ENCODE data around the gene STPG3. TPM values are rescaled to one million over a fixed set of nuclear protein-coding genes. Genes with fewer than 3 reads are reported as not detected.

Gene STPG3
- total RNA-seq, 1 experiment from 2014 or later, result not detected

- intact Hi-C loops (cut with micrococcal nuclease; ENCODE audit: unreplicated experiment), result no loop called here
- TF ChIP-seq, protein P1, sequence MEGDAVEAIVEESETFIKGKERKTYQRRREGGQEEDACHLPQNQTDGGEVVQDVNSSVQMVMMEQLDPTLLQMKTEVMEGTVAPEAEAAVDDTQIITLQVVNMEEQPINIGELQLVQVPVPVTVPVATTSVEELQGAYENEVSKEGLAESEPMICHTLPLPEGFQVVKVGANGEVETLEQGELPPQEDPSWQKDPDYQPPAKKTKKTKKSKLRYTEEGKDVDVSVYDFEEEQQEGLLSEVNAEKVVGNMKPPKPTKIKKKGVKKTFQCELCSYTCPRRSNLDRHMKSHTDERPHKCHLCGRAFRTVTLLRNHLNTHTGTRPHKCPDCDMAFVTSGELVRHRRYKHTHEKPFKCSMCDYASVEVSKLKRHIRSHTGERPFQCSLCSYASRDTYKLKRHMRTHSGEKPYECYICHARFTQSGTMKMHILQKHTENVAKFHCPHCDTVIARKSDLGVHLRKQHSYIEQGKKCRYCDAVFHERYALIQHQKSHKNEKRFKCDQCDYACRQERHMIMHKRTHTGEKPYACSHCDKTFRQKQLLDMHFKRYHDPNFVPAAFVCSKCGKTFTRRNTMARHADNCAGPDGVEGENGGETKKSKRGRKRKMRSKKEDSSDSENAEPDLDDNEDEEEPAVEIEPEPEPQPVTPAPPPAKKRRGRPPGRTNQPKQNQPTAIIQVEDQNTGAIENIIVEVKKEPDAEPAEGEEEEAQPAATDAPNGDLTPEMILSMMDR (IDR thresholded peaks at IDR 0.05; ENCODE audit: unreplicated experiment), result no peak
- H3K9me3 Mint-ChIP-seq (ENCODE audit: low read depth, unreplicated experiment), result no peaks in the 10 kb centered on the region
- peak overlapping the region; percentile 92 for H3K4me3 Mint-ChIP-seq (ENCODE audit: low read depth, unreplicated experiment)
- no peak for DNase-seq
- CTCF ChIA-PET, result no interaction called here
- no peaks in the 10 kb centered on the region for H3K27me3 Mint-ChIP-seq (ENCODE audit: unreplicated experiment)
- peaks cover 17% of the 10 kb centered on the region for H3K4me1 Mint-ChIP-seq (ENCODE audit: low read depth, unreplicated experiment)
- H3K36me3 Mint-ChIP-seq (ENCODE audit: insufficient read depth, unreplicated experiment), result peaks cover 45% of the 10 kb centered on the region
- no TSS peak for BruUV-seq (replicated peaks)
- peak overlapping the region; percentile 84 for H3K27ac Mint-ChIP-seq (ENCODE audit: unreplicated experiment)
Observed at GRCh38 chr9:137206602-137207001, 44.5 kb upstream of the STPG3 start.

DNA sequence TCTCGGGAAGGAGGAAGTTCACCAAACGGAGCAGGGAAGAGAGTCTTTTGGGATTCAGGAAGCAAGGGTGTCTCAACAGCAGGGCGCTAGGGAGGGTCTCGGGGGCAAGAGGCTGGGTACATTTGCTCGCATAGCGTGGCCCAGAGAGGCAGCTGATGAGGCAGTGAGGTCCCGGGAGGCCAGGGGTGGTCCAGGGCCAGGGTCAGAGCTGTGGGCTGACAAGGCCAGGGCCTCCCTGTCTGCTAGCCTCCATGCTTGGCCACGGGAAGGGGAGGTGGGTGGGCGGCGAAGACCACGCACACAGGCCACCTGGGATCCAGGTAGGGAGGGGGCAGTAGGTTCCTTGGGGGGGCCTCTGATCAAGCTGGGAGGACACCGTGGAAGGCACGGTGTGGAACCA, 39.6 kb upstream of the STPG3 start:
- CTCF ChIA-PET, result no interaction called here
- H3K4me3 Mint-ChIP-seq (ENCODE audit: low read depth, unreplicated experiment), result no peak overlapping the region
- no peaks in the 10 kb centered on the region for H3K27me3 Mint-ChIP-seq (ENCODE audit: unreplicated experiment)
- intact Hi-C loops (cut with micrococcal nuclease; ENCODE audit: unreplicated experiment), result no loop called here
- no peak for DNase-seq
- BruUV-seq (replicated peaks), result no TSS peak
- no peaks in the 10 kb centered on the region for H3K9me3 Mint-ChIP-seq (ENCODE audit: low read depth, unreplicated experiment)
- TF ChIP-seq, protein P1 (IDR thresholded peaks at IDR 0.05; ENCODE audit: unreplicated experiment), result no peak
- H3K36me3 Mint-ChIP-seq (ENCODE audit: insufficient read depth, unreplicated experiment), result peaks cover 30% of the 10 kb centered on the region
- H3K4me1 Mint-ChIP-seq (ENCODE audit: low read depth, unreplicated experiment), result peaks cover 12% of the 10 kb centered on the region
- H3K27ac Mint-ChIP-seq (ENCODE audit: unreplicated experiment), result no peak overlapping the region

DNA sequence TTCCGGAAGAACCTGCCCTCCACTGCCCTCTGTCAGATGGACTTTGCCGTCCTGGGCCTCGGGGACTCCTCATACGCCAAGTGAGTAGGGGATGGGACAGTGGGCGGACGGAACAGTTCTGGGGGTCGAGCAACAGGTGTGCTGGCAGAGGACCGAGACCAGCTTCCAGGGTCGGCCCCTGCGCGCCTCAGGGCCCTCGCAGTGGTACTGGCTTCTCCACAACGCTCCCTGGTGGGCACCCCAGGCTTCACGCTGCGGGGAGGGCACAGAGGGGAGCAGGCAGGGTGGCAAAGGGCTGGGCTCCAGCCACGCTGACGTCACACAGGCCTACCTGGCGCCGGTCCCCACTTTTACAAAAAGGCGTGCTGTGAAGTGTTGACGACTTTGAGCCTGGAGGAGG, 38.6 kb upstream of the STPG3 start:
- peaks cover 29% of the 10 kb centered on the region for H3K36me3 Mint-ChIP-seq (ENCODE audit: insufficient read depth, unreplicated experiment)
- no peak for DNase-seq
- H3K9me3 Mint-ChIP-seq (ENCODE audit: low read depth, unreplicated experiment), result no peaks in the 10 kb centered on the region
- CTCF ChIA-PET, result no interaction called here
- H3K4me1 Mint-ChIP-seq (ENCODE audit: low read depth, unreplicated experiment), result peaks cover 2% of the 10 kb centered on the region
- H3K27me3 Mint-ChIP-seq (ENCODE audit: unreplicated experiment), result no peaks in the 10 kb centered on the region
- intact Hi-C loops (cut with micrococcal nuclease; ENCODE audit: unreplicated experiment), result no loop called here
- BruUV-seq (replicated peaks), result no TSS peak
- no peak overlapping the region for H3K27ac Mint-ChIP-seq (ENCODE audit: unreplicated experiment)
- TF ChIP-seq, protein P1 (IDR thresholded peaks at IDR 0.05; ENCODE audit: unreplicated experiment), result no peak
- no peak overlapping the region for H3K4me3 Mint-ChIP-seq (ENCODE audit: low read depth, unreplicated experiment)

DNA sequence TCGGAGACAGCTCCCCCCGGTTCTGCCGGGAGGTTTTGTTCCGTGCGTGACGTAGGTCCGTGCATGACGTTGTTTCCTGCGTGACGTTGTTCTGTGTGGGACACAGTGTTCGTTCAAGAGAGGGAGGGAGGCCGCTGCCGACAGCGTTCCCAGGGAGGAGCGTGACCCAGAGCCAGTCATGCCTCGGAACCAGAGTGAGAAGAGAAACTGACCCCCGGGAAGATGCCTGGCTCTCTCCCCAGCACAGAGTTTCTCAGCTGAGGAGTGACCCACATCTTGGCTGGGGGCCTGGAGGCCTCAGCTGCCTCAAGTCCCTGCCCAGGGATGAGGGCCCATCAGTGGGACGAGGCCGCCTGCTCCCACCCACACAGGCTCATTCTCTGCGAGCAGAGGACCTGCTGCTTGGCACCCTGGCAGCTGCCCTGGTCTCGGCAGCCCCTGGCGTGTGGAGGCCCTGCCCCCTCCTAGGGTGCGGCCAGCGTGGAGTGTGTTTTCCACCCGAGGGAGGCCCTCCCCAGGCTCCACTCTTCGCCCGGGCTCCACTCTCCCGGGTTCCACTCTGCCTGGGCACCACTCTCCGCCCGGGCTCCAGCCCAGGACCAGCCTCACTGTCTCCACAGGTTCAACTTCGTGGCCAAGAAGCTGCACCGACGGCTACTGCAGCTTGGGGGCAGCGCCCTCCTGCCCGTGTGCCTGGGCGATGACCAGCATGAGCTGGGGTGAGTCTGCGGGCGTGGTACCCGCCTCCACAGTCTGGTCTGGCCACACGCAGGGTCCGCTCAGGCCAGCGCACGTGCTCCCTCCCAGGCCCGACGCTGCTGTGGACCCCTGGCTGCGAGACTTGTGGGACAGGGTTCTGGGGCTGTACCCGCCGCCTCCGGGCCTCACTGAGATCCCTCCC, 37.7 kb upstream of the STPG3 start:
- BruUV-seq (replicated peaks), result no TSS peak
- no peaks in the 10 kb centered on the region for H3K4me1 Mint-ChIP-seq (ENCODE audit: low read depth, unreplicated experiment)
- no peak overlapping the region for H3K4me3 Mint-ChIP-seq (ENCODE audit: low read depth, unreplicated experiment)
- H3K27ac Mint-ChIP-seq (ENCODE audit: unreplicated experiment), result no peak overlapping the region
- intact Hi-C loops (cut with micrococcal nuclease; ENCODE audit: unreplicated experiment), result no loop called here
- no peaks in the 10 kb centered on the region for H3K27me3 Mint-ChIP-seq (ENCODE audit: unreplicated experiment)
- TF ChIP-seq, protein P1 (IDR thresholded peaks at IDR 0.05; ENCODE audit: unreplicated experiment), result no peak
- CTCF ChIA-PET, result no interaction called here
- H3K36me3 Mint-ChIP-seq (ENCODE audit: insufficient read depth, unreplicated experiment), result peaks cover 31% of the 10 kb centered on the region
- no peaks in the 10 kb centered on the region for H3K9me3 Mint-ChIP-seq (ENCODE audit: low read depth, unreplicated experiment)
- DNase-seq, result no peak
